ENCODE results near the gene MOXD1. TPM values are rescaled to one million over a fixed set of nuclear protein-coding genes. Genes with fewer than 3 reads are reported as not detected.
A peak's percentile ranks its signal among the peaks of the same experiment; 100 is the strongest.

The MOXD1 gene
- total RNA-seq, 1 experiment from 2014 or later: 1.0 TPM

GRCh38 chr6:132341646-132342045, 59.6 kb downstream of the MOXD1 start:
- no peaks in the 10 kb centered on the region for H3K4me1 ChIP-seq (ENCODE audit: control insufficient read depth in 1 of 2, insufficient read depth in 2 of 2, low read length in 2 of 2)
- no peaks in the 10 kb centered on the region for H3K79me2 ChIP-seq (ENCODE audit: insufficient read depth, low read length)
- no peak for ATAC-seq
- peaks cover 4 to 7% of the 10 kb centered on the region in 2 experiments; a peak in 2 of 4 replicates for H3K9me3 ChIP-seq (ENCODE audit: control insufficient read depth in 1 of 2, insufficient read depth in 1 of 2, low read depth in 1 of 2, low read length in 2 of 2)
- H3K27ac ChIP-seq (ENCODE audit: low read depth, low read length): no peak overlapping the region
- TF ChIP-seq EGR1 (IDR thresholded peaks at IDR 0.05; ENCODE audit: low read depth) (no peak), YY1 (IDR thresholded peaks at IDR 0.05; ENCODE audit: extremely low read depth, insufficient replicate concordance, low read depth, low read length) (no peak), EZH2 (IDR thresholded peaks at IDR 0.05) (no peak), POLR2A (IDR thresholded peaks at IDR 0.05; ENCODE audit: borderline replicate concordance, extremely low read depth, insufficient read depth, insufficient read length) (no peak), POLR2AphosphoS5 (IDR thresholded peaks at IDR 0.05; ENCODE audit: low read depth, low read length) (no peak), TCF7L2 (IDR thresholded peaks at IDR 0.05; ENCODE audit: borderline replicate concordance, extremely low read depth, insufficient read depth, insufficient read length) (no peak)
- ChIA-PET POLR2A (no interaction called here), CTCF (interaction anchor here (1.2 kb wide), 1 partner anchor 62 kb away, joined by 4 read pairs; no protein-coding TSS in a partner anchor), RAD21 (ENCODE audit: low non-redundant PET in 1 of 2, low total read pairs in 2 of 2, uncharacterized antibody in 2 of 2, unreplicated experiment in 2 of 2) (no interaction called here)
- intact Hi-C loops (cut with micrococcal nuclease): no loop called here
- H3K4me2 ChIP-seq (ENCODE audit: low read length): no peak overlapping the region
- H3K27me3 ChIP-seq (ENCODE audit: insufficient read depth, low read length): no peaks in the 10 kb centered on the region
- no peak for DNase-seq (ENCODE audit: low read depth, low spot score)
- no peak overlapping the region for H3K9ac ChIP-seq (ENCODE audit: low read length)
- no TSS peak for BruUV-seq (replicated peaks)
- no peak overlapping the region for H2AFZ ChIP-seq (ENCODE audit: low read depth, low read length, poor library complexity, severe bottlenecking)
- H3K36me3 ChIP-seq (ENCODE audit: control insufficient read depth in 1 of 2, insufficient read depth in 2 of 2, low read length in 2 of 2): no peaks in the 10 kb centered on the region
- H4K20me1 ChIP-seq (ENCODE audit: insufficient read depth): no peaks in the 10 kb centered on the region
- H3K4me3 ChIP-seq (replicated peaks in 1 of 2; ENCODE audit: low read depth in 1 of 2, low read length in 2 of 2): no peak overlapping the region
- H3K9me2 ChIP-seq (ENCODE audit: insufficient read depth): no peaks in the 10 kb centered on the region

- Histone ChIP-seq H3K4me2 (ENCODE audit: low read length) (peak overlapping the region; percentile 73), H3K9ac (ENCODE audit: low read length) (no peak overlapping the region), H2AFZ (ENCODE audit: low read depth, low read length, poor library complexity, severe bottlenecking) (peak overlapping the region; percentile 86), H3K4me3 (replicated peaks in 1 of 2; ENCODE audit: low read depth in 1 of 2, low read length in 2 of 2) (peak overlapping the region in 1 of 2 experiments; percentile 32; a peak in 2 of 4 replicates), H3K9me3 (ENCODE audit: control insufficient read depth in 1 of 2, insufficient read depth in 1 of 2, low read depth in 1 of 2, low read length in 2 of 2) (no peaks in the 10 kb centered on the region), H3K27ac (ENCODE audit: low read depth, low read length) (no peak overlapping the region), H3K27me3 (ENCODE audit: insufficient read depth, low read length) (no peaks in the 10 kb centered on the region), H3K4me1 (ENCODE audit: control insufficient read depth in 1 of 2, insufficient read depth in 2 of 2, low read length in 2 of 2) (peaks cover 12 to 22% of the 10 kb centered on the region in 2 experiments; a peak in 3 of 4 replicates), H3K79me2 (ENCODE audit: insufficient read depth, low read length) (no peaks in the 10 kb centered on the region), H4K20me1 (ENCODE audit: insufficient read depth) (no peaks in the 10 kb centered on the region), H3K36me3 (ENCODE audit: control insufficient read depth in 1 of 2, insufficient read depth in 2 of 2, low read length in 2 of 2) (no peaks in the 10 kb centered on the region), H3K9me2 (ENCODE audit: insufficient read depth) (no peaks in the 10 kb centered on the region)
- RAD21 ChIA-PET (ENCODE audit: low non-redundant PET in 1 of 2, low total read pairs in 2 of 2, uncharacterized antibody in 2 of 2, unreplicated experiment in 2 of 2): no interaction called here
- POLR2A ChIA-PET: no interaction called here
- DNase-seq (ENCODE audit: low read depth, low spot score) (no peak), ATAC-seq (peak; percentile 59)
- CTCF ChIA-PET: interaction anchor here (0.8 kb wide), 1 partner anchor 37 kb away, joined by 3 read pairs; no protein-coding TSS in a partner anchor
- intact Hi-C loops (cut with micrococcal nuclease): no loop called here
- BruUV-seq (replicated peaks): no TSS peak
- TF ChIP-seq POLR2A (IDR thresholded peaks at IDR 0.05; ENCODE audit: borderline replicate concordance, extremely low read depth, insufficient read depth, insufficient read length) (no peak), RAD21 (IDR thresholded peaks at IDR 0.05; ENCODE audit: low read depth) (0 out of 2 replicates have a peak, but pooled peaks have one; percentile 12)
Measured at GRCh38 chr6:132334521-132334885, 66.8 kb downstream of the MOXD1 start.

Data from HCT116 (cell line).